Stimulated activated CD4-positive, alpha-beta T cell treated with anti-CD3 and anti-CD28 coated beads, Interleukin-2, amount 100 ng/mL, for 4 hours (primary cell): ENCODE measurements around the gene SNX24.
"Not testable (repeated sequence)": the region's sequence is repeated elsewhere in the genome, so short reads cannot be mapped to it uniquely, and the experiment has no call there.

Experiments used
- DNase-seq: peaks from one replicate; pipeline ENCODE4 v3.0.0-alpha.2; 2020; ENCODE audit warnings: low read depth

Gene SNX24

DNA sequence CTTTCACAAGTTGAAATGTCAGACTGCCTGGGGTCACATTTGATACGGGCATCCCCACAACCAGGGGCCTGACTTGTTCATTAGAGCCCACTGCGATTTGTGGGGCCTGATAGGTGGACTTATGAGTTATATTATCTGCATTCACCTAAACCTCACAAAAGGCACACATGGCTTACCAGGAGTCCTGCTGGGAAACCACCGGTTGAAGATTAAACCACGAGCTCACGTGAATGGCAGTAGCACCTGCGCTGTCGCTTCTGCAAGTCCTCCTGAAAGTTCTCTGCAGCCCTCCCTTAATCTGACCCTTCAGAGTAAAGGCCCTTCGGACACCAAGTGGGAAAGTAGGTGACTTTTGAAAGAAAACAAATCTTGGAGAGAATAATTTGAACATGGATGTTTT, 122.2 kb downstream of the SNX24 start:
- no peak for DNase-seq

DNA sequence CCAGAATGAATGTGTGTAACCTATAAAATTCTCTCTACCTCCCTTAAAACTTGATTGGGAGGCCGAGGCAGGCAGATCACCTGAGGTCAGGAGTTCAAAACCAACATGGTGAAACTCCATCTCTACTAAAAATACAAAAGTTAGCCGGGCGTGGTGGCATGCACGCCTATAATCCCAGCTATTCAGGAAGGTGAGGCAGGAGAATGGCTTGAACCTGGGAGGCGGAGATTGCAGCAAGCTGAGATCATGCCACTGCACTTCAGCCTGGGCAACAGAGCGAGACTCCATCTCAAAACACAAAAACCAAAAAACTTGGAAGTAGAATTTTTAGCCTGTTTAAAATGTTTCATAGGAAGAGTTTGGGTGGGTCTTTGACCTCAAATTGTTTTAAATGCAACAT, 122.6 kb downstream of the SNX24 start:
- not testable (repeated sequence) for DNase-seq

DNA sequence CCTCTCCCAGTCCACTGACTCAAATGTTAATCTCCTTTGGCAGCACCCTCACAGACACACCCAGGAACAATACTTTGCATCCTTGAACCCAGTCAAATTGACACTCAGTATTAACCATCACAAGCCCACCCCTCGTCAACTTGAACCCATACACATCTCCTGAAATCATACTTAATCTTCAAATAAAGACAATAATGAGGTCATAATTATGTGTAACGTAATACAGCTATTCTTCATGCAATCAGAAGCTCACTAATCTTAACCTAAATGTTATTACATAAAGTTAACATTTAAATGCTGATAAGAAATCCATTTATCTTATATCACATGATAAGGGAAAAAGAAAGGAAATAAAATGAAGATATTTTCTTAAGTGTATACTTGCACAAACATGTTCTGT, 125.9 kb downstream of the SNX24 start:
- no peak for DNase-seq

GRCh38 chr5:122972877-122973276, 127.5 kb downstream of the SNX24 start:
- DNase-seq, result no peak

- DNase-seq, result not testable (repeated sequence)
Observed at GRCh38 chr5:122973759-122974158, 128.3 kb downstream of the SNX24 start.

- DNase-seq, result not testable (repeated sequence)
Observed at GRCh38 chr5:122974251-122974650, 128.8 kb downstream of the SNX24 start.

DNA sequence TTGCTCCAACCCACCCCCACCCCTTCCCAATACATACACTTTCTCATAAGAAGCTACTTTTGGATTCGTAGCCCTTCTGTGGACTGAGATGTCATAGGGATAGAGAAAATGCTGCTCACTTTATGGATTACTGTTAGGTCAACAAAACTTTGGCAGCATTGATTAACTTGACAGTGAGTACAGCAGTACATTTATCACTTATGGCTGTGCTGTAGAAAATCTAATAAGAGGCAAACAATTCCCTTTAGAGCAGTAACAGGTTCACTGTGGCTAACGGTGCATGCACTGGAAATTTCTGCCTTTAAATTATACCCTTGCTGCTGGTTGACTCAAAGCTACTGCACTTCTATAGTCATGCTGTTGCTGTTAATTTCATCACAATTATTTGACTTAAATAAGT, 131.9 kb downstream of the SNX24 start:
- no peak for DNase-seq

DNA sequence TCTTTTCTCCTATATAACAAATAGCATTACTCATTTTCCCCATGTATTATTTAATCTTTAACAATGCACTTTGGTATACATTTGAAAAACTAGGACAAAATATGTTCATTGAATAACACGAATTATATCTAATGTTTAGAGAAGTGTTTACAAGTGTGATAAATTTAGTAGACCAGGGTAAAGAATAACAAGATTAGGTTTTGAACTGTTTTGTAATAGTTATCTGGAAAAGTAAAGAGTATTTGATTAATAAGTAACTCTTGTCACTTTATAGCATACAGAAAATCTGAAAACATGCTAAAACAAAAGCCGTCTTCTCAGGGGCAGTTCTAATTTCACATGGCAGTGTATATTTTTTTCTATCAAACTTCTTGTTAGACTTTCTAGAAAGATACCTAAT, 132.7 kb downstream of the SNX24 start:
- no peak for DNase-seq

DNA sequence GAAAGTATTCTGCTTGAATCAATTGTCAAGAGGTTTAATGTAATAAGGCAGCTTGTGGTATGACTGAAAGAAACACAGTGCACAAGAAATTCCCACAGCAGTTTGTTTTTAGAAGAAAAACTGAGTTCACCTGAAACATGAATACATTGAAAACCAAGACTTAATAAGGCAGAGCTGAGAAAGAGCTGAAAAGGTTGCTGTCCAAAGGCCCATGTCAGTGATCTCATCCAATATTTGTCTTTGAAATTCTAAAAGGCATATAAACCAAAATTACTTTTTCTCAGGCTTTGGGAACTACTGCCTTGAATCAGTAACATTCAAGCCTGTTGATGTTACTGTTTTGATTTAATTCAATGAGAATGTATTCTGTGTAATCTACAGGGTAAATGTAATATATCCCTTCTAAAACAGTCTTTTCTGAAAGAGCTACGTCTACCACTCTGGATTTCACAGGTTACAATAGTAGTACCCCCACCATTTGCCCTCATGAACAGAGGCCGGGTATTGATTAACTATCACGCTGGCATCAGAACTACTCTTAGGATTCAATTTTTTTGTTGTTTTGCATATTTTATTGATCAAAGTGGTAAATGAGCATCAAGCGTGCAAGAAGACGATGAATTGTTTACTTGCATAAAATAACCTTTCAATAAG, 133.4 kb downstream of the SNX24 start:
- no peak for DNase-seq

DNA sequence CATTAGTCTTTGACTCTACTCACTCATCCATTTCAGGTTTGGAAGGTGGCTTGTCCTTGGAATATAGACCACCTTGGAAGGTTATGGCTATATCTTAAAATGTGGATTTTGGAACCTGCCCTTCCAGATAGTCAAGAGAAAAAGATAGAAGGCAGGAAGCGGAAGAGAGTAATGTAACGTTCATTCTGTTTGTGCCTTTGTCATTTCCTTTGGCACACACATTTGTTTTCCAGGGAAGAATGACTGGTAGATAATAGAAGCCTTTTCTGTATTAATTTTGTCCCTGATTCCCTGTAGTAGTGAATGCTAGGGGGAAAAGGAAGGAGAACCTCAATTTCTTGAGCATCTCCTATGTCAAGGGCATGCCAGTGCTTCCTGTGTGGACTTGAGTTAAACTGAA, 136.4 kb downstream of the SNX24 start:
- DNase-seq, result no peak

GRCh38 chr5:122982376-122982775, 137.0 kb downstream of the SNX24 start:
- no peak for DNase-seq

- DNase-seq, result no peak
Observed at GRCh38 chr5:122984425-122984824, 139.0 kb downstream of the SNX24 start.

GRCh38 chr5:122985006-122985700, 139.7 kb downstream of the SNX24 start:
- DNase-seq, result no peak

DNA sequence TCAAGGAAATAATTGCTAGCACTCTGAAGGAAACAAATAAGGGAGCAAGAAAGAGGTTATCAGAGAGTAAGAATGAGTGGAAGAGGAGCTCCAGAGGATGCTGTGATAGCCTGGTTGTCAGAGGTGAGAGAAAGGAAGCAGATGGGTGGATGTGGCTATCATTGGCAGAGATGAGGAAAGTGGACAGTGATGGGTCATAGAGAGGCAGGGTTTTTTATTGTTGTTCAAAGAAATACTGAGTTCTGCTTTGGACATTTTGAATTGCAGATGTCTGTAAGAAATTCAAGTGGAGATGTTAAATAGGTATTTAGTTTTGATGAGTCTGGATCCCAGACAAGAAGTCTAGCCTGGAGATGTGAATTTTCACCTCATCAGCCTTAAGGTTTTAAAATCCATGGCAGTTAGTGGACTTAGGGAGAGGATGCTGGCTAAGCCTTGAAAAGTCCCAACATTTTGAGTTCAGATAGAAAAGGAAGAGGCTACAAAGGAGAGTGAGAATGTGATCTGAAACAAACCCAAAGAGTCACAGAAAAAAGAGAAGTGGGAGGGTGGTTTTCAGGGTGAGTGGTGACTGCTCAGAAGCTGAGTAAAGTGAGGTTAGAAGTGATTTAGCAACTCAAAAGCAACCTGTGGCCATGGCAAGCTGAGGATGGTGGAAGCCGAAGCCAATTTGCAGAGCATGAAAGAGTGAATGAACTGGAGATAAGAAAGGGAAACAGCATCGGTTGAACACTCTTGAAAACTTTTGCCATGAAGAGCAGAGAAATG, 140.7 kb downstream of the SNX24 start:
- no peak for DNase-seq

DNA sequence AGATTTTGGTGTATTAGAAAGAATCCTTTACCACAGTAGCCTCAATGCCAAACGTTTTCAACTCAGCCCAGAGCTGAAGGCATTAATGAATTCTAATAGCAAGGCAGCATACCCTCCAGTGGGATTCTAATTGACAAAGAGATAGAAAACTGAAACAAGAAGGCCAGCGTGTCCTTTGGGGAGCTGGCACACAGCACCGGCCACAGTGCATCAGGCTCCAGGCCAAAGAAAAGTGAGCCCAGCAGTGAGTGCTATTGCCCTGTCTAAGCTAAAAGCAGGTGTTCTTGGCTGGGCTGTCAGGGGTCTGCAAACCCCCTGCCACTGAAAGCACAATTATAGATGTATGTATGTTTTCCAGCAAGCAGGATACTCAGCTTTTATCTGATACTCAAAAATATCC, 150.7 kb downstream of the SNX24 start:
- no peak for DNase-seq

GRCh38 chr5:122997294-122997693, 151.9 kb downstream of the SNX24 start:
- DNase-seq, result no peak

GRCh38 chr5:122999947-123000563, 154.6 kb downstream of the SNX24 start:
- no peak for DNase-seq

- DNase-seq, result no peak
Observed at GRCh38 chr5:123000731-123001130, 155.3 kb downstream of the SNX24 start.

DNA sequence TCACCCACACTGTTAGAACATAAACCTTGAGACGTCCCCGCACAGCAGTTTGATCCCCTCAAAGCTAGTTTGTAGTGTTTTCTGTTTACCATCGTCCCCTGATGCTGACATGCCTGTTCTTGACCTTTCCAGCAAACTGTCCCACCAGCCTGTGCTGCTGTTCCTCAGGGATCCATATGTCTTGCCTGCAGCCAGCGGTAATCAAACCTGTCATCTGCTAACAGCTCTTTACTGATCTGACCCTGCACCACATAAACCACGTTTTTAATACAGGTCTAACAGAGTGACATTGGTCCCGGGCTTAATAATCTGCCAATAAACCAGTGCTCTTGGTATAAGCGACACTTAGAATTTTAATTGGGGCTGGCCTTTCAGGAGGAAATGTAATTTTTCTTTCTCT, 156.4 kb downstream of the SNX24 start:
- DNase-seq, result no peak

GRCh38 chr5:123007182-123007581, 161.8 kb downstream of the SNX24 start:
- DNase-seq, result no peak

GRCh38 chr5:123007754-123008153, 162.3 kb downstream of the SNX24 start:
- no peak for DNase-seq

DNA sequence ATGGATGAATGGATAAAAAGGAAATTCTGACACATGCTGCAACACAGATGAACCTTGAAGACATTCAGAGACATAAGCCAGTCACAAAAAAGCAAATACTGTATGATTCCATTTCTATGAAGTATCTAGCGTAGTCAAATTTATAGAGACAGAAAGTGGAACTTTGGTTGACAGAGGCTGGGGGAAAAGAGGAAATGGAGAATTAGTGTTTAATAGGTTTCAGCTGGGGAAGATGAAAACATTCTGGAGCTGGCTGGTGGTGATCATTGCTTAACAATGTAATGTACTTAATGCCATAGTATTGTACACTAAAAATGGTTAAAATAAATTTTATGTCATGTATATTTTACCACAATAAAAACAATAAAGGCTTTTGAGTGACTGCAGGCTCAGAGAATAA, 166.9 kb downstream of the SNX24 start:
- DNase-seq, result no peak

DNA sequence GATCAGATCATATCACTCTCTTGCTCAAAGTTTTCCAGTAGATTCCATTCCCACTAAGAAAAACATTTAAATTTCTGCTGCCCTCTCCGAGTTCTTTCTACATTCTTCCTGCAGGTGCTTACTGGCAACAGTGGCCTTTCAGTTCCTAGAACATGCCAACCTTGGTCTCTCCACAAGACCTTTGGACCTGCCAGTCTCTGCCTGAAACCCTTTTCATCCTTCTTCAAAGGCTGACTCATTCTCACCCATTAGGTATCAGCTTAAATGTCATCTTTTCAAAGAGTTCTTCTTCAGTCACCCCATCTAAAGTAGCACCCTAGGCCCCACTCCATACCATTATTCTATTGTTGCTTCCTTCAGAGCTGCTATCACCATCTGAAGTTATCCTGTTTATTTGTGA, 169.3 kb downstream of the SNX24 start:
- DNase-seq, result no peak
